Breast epithelium (tissue), 3 donors: ENCODE data around the gene CALY.

ENCODE experiments used
- POLR2A ChIP-seq: fragments of 450-650 bp; IDR thresholded peaks from one replicate; pipeline ENCODE4 v1.6.1; 2016; ENCODE audit warnings: antibody characterized with exemption, mild to moderate bottlenecking, moderate library complexity
- POLR2AphosphoS5 ChIP-seq, 3 donors: sonication (generic); formaldehyde crosslinking; IDR thresholded peaks; one replicate each; pipeline ENCODE4 v1.6.1; 2017; ENCODE audit warnings: antibody characterized with exemption in 3 of 3
- TF ChIP-seq, protein P1 (sequence below), 3 donors: fragments of 450-650 bp; IDR thresholded peaks; one replicate each; pipeline ENCODE4 v1.5.1; 2016 to 2017; ENCODE audit warnings: antibody characterized with exemption in 3 of 3, mild to moderate bottlenecking in 3 of 3, moderate library complexity in 3 of 3

DNA sequence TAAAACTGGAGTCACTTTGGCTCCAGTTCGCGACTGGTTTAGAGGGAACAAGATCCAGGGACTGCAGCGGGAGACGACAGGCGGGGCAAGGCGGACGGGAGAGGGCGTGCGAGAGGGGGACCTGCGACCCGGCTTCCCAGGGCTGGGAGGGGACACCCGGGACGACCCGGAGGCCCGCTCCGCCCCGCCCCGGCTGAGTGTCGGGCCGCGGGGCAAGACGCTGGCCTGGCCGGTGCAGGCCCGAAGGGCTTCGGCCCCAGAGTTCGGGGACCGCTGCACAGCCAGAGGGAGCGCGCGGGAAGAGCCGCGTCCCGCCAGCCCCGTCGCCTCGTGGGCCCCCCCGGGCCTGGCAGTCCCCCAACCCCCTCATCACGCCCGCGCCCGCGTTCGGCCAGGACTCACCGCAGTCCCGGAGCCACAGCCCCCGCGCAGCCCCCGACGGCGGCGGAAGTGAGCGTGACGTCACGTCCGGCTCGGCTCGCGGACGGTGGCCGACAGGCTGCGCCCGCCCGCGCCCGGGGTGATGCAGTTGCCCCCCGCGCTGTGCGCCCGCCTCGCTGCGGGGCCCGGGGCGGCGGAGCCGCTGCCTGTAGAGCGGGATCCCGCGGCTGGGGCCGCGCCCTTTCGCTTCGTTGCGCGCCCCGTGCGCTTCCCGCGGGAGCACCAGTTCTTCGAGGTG, 28.1 kb downstream of the CALY start, which contains the start of the genes TUBGCP2 and ZNF511:
- TF ChIP-seq, protein P1, sequence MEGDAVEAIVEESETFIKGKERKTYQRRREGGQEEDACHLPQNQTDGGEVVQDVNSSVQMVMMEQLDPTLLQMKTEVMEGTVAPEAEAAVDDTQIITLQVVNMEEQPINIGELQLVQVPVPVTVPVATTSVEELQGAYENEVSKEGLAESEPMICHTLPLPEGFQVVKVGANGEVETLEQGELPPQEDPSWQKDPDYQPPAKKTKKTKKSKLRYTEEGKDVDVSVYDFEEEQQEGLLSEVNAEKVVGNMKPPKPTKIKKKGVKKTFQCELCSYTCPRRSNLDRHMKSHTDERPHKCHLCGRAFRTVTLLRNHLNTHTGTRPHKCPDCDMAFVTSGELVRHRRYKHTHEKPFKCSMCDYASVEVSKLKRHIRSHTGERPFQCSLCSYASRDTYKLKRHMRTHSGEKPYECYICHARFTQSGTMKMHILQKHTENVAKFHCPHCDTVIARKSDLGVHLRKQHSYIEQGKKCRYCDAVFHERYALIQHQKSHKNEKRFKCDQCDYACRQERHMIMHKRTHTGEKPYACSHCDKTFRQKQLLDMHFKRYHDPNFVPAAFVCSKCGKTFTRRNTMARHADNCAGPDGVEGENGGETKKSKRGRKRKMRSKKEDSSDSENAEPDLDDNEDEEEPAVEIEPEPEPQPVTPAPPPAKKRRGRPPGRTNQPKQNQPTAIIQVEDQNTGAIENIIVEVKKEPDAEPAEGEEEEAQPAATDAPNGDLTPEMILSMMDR (IDR thresholded peaks at IDR 0.05) = no peak
- no peak for TF ChIP-seq POLR2A
- peak; percentile 75 to 89 (median 81) for TF ChIP-seq POLR2AphosphoS5 (IDR thresholded peaks at IDR 0.05)
